Mesangial cell (primary cell): Measurements from ENCODE around the gene IARS1. TPM values are rescaled to one million over a fixed set of nuclear protein-coding genes. Genes with fewer than 3 reads are reported as not detected.

Experiments used
- total RNA-seq: library from RNA; depleted of rRNA; stranded (reverse); fragments of >200 nt; gene quantifications from 2 replicates; pipeline ENCODE4 v1.2.3, GENCODE V29; 2015

Gene IARS1
- 114 and 144 TPM in 2 replicates for total RNA-seq

DNA sequence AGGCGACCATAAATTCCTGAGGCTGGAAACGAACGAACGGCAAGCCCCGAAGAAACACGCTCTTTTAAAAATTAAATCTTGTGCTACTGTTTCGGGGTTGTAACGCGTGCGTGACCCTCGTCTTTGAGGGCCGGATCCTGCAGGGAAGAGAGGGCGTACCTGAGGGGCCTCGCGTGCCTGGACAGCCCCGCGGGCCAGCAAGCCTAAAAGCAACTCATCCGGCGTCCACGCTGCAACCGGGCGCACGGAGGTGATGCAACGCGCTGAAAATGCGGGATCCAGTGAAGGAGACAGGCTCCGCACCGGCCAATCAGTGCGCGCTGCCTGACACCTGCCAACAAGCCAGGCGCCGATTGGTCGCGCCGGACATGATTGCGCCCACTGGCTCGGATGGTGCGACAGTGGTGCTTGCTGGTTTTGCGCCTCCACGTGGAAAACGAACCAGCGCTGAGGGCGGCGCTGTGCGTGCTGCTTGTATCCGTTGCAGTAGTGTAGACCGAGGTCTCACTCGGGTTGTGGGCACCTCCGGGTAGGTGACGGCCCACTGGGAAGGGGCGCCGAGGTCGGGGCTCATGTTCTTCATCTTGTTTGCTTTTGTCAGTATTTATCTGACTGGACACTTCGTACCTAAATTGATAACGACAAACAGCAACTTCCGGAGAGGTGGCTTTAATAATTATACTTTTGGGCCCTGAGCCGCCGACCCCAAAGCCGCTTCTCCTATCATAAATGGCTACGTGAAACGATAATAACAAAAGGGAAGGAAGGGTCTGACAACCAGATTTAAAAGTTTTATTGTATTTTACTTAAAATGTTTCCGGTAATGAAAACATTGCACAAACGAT is at the start of gene IARS1:
Gene IARS1 (minus strand): TSS at position 246 of the 845 bp plus-strand sequence. CDS start 4,278 bp downstream, outside the sequence.

DNA sequence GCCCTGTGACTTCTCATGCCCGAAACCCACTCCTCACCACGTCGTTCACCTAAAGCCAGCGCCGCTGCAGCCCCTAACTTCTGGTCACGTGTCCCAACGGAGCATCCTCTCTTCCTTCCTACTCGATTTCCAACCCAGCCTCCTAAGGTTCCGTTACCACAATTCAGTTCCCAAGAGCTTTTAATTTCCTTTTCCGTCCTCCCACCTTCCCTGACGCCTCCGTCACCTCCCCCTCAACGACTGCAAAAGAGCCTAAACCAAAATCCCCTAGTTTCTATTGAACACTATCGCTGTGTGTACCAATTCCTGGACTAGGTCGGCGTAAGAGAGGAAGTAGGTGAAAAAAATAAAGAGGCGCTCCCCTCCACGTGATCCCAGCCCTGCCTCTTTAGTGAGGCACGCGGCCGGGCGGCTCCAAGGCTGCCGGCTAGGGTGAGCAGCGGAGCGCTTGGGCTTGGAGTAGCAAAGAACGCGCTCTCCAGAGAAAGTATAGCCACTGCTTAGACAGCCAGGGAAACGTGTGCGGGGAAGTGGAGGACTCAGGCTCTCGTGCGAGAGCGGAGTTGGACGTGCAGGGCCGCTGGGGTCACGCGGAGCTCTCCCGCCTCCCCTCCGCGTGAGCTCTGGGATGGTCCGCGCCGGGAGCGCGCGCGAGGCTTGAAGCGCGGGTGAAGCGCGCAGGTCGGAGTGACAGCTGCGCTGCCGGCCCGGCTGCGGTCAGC is 31.9 kb upstream of the IARS1 start, which contains the start of the genes CENPP and NOL8:
Gene CENPP (plus strand): TSS at position 685 of the 722 bp plus-strand sequence.
Gene NOL8 (minus strand): TSS at position 82 of the 722 bp plus-strand sequence. CDS start 1,189 bp downstream, outside the sequence.

Other genes starting within 250 kb of the IARS1 start
- gene SPTLC1, start 178.3 kb downstream of the IARS1 start, total RNA-seq, result 66.8 and 81.4 TPM in 2 replicates
- 9.0 and 11.5 TPM in 2 replicates for gene NOL8, start 31.7 kb upstream of the IARS1 start, total RNA-seq
- 2.0 and 7.2 TPM in 2 replicates for gene CENPP, start 32.3 kb upstream of the IARS1 start, total RNA-seq
- gene OGN, start 110.9 kb upstream of the IARS1 start, total RNA-seq, result not detected in 2 replicates
- not detected in 2 replicates for gene OMD, start 130.8 kb upstream of the IARS1 start, total RNA-seq
- not detected in 2 replicates for gene ASPN, start 188.8 kb upstream of the IARS1 start, total RNA-seq
- 0.13 and 0.16 TPM in 2 replicates for gene ECM2, start 242.3 kb upstream of the IARS1 start, total RNA-seq